ENCODE results near the gene MED13L. TPM values are rescaled to one million over a fixed set of nuclear protein-coding genes. Genes with fewer than 3 reads are reported as not detected.

The MED13L gene
- total RNA-seq, 2 donors from 2014 or later, result 55.0 to 64.1 TPM

- Histone ChIP-seq H3K27me3 (no peaks in the 10 kb centered on the region), H3K9me3 (no peaks in the 10 kb centered on the region), H3K4me1 (no peaks in the 10 kb centered on the region), H3K27ac (no peak overlapping the region), H3K36me3 (peaks cover 24% of the 10 kb centered on the region), H3K4me3 (no peak overlapping the region)
- DNase-seq (ENCODE audit: low spot score), result no peak
- no peak for TF ChIP-seq CTCF (IDR thresholded peaks at IDR 0.05)
Measured at GRCh38 chr12:115956659-115957058, 320.8 kb downstream of the MED13L start.

- no peak for TF ChIP-seq CTCF (IDR thresholded peaks at IDR 0.05)
- peaks cover 20% of the 10 kb centered on the region for H3K36me3 ChIP-seq
Measured at GRCh38 chr12:115956236-115956635, 321.3 kb downstream of the MED13L start.

GRCh38 chr12:115953450-115953849 lies 324.0 kb downstream of the MED13L start:
- Histone ChIP-seq H3K9me3 (no peaks in the 10 kb centered on the region), H3K27me3 (no peaks in the 10 kb centered on the region), H3K36me3 (peaks cover 8% of the 10 kb centered on the region), H3K4me3 (no peak overlapping the region), H3K4me1 (no peaks in the 10 kb centered on the region), H3K27ac (no peak overlapping the region)
- no peak for DNase-seq (ENCODE audit: low spot score)
- TF ChIP-seq CTCF (IDR thresholded peaks at IDR 0.05), result no peak

More at GRCh38 chr12:115956236-115956635, 321.3 kb downstream of the MED13L start:
- H3K9me3 ChIP-seq, result no peaks in the 10 kb centered on the region
- H3K4me3 ChIP-seq, result no peak overlapping the region
- no peaks in the 10 kb centered on the region for H3K4me1 ChIP-seq
- no peaks in the 10 kb centered on the region for H3K27me3 ChIP-seq
- no peak for DNase-seq (ENCODE audit: low spot score)
- H3K27ac ChIP-seq, result no peak overlapping the region

GRCh38 chr12:115953031-115953430 lies 324.5 kb downstream of the MED13L start:
- H3K4me1 ChIP-seq, result no peaks in the 10 kb centered on the region
- no peak overlapping the region for H3K27ac ChIP-seq
- H3K9me3 ChIP-seq, result no peaks in the 10 kb centered on the region
- H3K4me3 ChIP-seq, result no peak overlapping the region
- no peak for TF ChIP-seq CTCF (IDR thresholded peaks at IDR 0.05)
- peaks cover 7% of the 10 kb centered on the region for H3K36me3 ChIP-seq
- DNase-seq (ENCODE audit: low spot score), result no peak
- no peaks in the 10 kb centered on the region for H3K27me3 ChIP-seq

- Histone ChIP-seq H3K9me3 (no peaks in the 10 kb centered on the region), H3K4me1 (no peaks in the 10 kb centered on the region), H3K27ac (no peak overlapping the region), H3K36me3 (no peaks in the 10 kb centered on the region), H3K4me3 (no peak overlapping the region), H3K27me3 (no peaks in the 10 kb centered on the region)
- no peak for TF ChIP-seq CTCF (IDR thresholded peaks at IDR 0.05)
- DNase-seq (ENCODE audit: low spot score), result no peak
Measured at GRCh38 chr12:115950959-115951358, 326.5 kb downstream of the MED13L start.

GRCh38 chr12:115949675-115950074 lies 327.8 kb downstream of the MED13L start:
- Histone ChIP-seq H3K4me3 (no peak overlapping the region), H3K27ac (no peak overlapping the region), H3K4me1 (no peaks in the 10 kb centered on the region), H3K27me3 (no peaks in the 10 kb centered on the region), H3K9me3 (no peaks in the 10 kb centered on the region), H3K36me3 (no peaks in the 10 kb centered on the region)
- DNase-seq (ENCODE audit: low spot score), result no peak
- no peak for TF ChIP-seq CTCF (IDR thresholded peaks at IDR 0.05)

All from right atrium auricular region (tissue), 2 donors.